HG03025 (cell line): ENCODE results near the gene FAM204A.

Experiments
- ATAC-seq: cut with Tn5 transposase; IDR thresholded peaks from one replicate; pipeline ENCODE4 v1.9.1; 2021; ENCODE audit warnings: mild to moderate bottlenecking, moderate library complexity; ENCODE audit not compliant: unreplicated experiment, low FRiP score

Gene FAM204A

GRCh38 chr10:118341791-118342637, at the start of gene FAM204A:
Gene FAM204A (minus strand): TSS chr10:118342324. CDS start chr10:118336415, 5,909 bp downstream.
- peak; percentile 100 for ATAC-seq

DNA sequence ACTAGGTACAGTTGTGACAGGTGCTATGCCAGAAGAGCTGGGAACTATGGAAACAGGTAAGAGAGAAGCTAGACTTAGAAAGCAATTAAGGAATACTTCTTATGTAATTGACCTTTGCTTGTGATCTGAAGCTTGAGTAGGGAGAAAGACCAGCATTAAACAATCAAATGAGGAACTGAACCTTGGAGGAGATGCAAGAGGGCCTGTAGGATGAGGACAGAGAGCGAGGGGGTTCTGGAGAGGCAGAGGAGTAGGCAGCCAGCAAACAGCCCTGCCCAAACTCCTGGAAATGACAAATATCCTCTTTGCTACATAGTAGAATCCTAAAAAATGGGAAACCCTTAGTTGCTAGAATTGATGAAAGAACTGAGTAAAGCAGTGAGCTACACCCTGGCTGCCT, 41.6 kb upstream of the FAM204A start:
- no peak for ATAC-seq

GRCh38 chr10:118383063-118383689, 41.1 kb upstream of the FAM204A start:
- no peak for ATAC-seq

DNA sequence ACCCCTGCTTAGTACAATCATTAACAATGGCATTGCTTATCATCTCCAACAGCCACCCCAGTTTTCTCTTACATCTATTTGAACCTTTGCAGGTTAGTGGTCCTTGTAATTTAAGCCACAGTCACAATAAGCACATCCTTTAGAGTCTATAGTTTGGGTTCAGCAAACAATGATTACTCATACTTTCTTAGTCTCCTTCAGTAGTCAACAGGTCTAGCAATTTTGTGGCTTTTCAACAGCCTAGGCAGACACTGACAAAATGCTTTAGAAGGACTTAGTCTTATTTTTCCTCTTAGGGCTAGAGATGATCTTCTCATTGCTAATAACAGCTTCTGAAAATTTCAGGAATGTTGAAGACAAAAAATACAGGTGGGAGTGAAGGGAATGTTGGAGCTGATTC, 32.3 kb upstream of the FAM204A start:
- ATAC-seq = no peak

DNA sequence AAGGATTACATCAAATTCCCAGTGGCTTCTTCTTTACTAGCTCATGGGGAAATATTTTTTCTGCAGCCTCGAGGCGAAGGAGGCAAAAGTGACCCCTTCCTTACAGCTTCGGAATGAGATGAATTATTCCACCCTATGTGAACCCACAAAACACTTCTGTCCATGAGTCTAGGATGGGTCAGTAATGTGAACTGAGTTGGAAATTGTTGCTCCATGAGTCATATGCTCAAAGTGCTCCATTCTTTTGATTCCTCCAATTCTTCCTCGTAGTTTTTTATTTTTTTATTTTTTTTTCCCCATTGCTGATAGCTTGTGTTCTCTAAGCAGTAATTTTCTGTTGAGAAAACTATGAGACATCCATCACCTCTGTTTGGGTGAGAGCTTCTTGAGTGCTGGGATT, 31.7 kb upstream of the FAM204A start:
- ATAC-seq = no peak

GRCh38 chr10:118370499-118370898, 28.4 kb upstream of the FAM204A start:
- no peak for ATAC-seq

DNA sequence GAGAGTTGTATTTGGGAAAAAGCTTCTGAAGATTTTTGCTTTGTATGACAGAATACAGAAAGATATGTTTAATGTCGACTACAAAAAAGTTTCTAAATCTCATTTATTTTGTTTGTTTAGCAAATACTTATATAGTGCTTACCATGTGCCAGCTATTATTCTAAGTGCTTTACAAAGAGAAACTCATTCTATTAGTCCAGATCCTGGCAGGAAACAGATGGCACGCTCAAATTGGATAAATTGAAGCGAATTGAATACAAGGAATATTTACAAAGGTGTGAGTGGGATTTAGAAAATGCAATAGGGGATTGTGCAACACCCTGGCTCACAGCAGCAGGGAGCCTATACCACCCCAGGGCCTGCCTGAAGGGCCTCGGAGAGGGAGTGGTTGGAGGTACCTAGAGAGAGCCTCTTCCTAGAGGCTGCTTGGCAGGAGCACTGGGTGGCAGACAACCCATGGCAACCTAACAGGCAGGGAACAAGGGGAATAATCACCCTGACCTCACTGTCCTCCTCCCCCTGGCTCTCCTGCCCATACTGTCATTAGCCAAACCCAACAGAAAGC, 27.6 kb upstream of the FAM204A start:
- no peak for ATAC-seq

DNA sequence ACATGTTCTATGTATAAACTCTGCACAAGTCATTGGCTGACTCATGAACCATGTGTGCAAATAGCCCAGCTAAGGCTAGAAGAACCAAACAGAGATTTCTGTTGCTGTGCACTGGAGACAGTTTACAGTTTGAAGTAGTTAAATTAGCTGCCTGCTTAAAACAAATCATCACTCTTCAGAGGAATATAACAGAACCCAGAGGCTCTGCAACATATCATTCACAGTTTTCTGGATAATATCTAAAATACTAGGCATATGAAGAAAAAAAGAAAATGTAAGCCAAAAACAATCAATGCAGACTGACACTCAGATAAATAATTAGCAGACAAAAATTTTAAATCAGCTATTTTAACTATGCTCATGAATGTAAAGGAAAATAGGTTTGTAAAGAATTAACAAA, 23.6 kb upstream of the FAM204A start:
- ATAC-seq = no peak

GRCh38 chr10:118362103-118362502, 20.0 kb upstream of the FAM204A start:
- no peak for ATAC-seq

GRCh38 chr10:118358327-118358726, 16.2 kb upstream of the FAM204A start:
- no peak for ATAC-seq

DNA sequence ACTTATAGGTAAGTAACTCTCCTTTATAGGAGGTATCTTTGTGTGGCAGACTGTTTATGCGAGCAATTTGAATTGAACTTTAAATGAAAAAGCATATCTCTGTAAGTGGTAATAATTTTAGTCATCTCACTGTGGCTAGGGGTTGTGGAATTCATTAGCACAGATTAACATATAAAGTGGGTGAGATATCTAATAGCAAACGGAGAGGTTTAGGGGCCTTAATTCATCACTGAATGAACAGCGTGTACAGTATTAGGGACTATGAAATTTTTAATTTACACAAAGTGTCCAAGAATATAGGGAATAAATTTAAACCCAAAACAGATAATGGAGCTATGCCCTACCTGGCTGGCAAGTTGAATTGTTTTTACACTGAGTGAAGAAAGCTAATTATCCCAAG, 15.7 kb upstream of the FAM204A start:
- ATAC-seq = no peak

DNA sequence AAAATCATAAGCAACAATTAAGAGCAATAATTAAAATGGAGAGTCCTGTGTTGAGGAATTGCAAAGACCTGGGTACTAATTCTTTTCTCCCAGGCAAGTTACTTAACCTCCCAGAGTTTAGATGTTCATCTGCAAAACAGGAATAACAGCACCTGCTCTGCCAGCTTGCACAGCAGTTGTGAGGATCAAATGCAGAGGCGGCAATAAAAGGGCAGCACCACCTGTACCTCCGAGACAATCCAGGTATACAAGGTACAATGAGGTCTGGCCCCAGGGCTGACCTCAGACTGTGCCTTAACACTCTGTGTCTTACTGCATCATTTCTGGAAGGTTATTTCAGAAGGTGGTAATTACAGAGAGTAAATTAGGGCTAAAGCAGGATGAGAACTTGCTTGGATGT, 14.5 kb upstream of the FAM204A start:
- no peak for ATAC-seq

DNA sequence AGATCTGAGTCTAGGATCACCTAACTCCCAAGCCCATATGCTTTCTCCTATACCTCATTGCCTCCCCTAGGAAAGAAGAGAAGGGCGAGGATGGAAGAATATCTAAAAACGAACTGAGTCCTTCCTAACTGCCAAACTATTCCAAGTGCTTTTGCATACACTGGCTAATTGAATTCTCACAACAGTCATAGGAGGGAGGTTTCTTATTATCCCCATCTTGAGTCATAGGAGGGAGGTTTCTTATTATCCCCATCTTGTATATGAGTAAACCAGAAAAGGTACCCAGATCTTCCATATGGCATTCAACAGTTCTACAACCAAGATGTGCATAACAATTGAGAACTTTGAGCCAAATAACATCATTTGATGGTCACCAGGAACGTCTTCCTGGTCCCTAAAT, 13.1 kb upstream of the FAM204A start:
- ATAC-seq = no peak

- ATAC-seq = no peak
Measured at GRCh38 chr10:118349235-118349634, 7.1 kb upstream of the FAM204A start.

DNA sequence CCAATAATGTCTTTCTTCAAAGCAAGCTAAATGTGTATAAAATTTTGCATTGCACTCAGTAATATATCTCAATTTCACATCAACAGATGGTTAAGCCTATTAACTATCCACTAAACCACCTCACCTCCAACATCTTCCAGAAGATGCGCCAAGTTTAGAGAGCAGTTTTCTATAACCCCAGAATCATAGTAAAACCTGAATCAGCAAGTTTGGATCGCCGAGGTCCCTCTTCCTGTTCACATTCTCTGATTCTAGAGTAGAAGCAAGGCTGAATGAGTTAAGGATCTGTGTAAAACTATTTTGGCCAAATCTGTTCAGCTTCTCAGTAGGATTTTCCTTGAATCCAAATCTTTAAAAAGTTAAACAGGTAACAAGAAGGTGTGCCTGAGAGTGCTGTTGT, 1.4 kb upstream of the FAM204A start:
- ATAC-seq = no peak

GRCh38 chr10:118343115-118343514, 991 bp upstream of the FAM204A start:
- ATAC-seq = no peak

DNA sequence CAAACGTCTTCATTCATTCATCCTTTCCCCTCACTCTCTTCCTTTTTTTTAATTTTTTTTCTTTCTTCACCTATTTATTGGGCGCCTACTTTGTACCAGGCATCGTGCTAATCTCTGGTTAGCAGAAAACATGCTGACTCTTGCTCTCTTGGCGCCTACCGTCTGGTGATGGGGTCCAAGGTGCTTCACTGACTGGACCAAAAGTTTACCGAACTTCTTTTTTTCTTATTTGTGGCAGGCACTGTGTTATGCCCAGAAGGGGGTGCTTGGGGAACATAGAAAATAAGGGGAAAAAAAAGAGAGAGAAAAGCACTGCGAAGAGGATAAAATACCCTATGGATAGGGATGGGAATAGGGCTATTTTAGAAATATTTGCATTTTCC, 505 bp upstream of the FAM204A start:
- no peak for ATAC-seq

GRCh38 chr10:118340486-118340885, 1.6 kb downstream of the FAM204A start:
- no peak for ATAC-seq

GRCh38 chr10:118339111-118339510, 3.0 kb downstream of the FAM204A start:
- ATAC-seq = no peak

GRCh38 chr10:118337356-118337755, 4.8 kb downstream of the FAM204A start:
- no peak for ATAC-seq

DNA sequence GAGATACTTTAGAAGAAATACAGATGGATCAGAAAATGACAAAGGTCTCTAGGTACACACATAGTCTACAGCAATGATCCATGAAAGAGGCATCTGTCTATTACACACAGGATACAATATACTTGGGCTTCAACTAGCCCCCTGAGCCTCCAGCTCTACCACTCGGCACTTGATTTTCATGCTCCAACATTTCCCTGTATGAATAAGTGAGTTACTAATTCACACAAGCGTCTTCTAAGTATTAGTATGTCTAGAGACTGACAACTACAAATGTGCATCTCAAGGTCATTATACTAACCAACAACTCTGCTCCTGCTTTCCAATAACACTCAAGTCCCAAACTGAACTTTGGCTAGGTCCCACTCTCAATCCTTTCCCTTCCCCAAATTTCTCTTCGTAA, 8.3 kb downstream of the FAM204A start:
- ATAC-seq = no peak
